ENCODE measurements around the gene GPRIN2.
"Not testable (repeated sequence)": the region's sequence is repeated elsewhere in the genome, so short reads cannot be mapped to it uniquely, and the experiment has no call there.

GPRIN2 gene

DNA sequence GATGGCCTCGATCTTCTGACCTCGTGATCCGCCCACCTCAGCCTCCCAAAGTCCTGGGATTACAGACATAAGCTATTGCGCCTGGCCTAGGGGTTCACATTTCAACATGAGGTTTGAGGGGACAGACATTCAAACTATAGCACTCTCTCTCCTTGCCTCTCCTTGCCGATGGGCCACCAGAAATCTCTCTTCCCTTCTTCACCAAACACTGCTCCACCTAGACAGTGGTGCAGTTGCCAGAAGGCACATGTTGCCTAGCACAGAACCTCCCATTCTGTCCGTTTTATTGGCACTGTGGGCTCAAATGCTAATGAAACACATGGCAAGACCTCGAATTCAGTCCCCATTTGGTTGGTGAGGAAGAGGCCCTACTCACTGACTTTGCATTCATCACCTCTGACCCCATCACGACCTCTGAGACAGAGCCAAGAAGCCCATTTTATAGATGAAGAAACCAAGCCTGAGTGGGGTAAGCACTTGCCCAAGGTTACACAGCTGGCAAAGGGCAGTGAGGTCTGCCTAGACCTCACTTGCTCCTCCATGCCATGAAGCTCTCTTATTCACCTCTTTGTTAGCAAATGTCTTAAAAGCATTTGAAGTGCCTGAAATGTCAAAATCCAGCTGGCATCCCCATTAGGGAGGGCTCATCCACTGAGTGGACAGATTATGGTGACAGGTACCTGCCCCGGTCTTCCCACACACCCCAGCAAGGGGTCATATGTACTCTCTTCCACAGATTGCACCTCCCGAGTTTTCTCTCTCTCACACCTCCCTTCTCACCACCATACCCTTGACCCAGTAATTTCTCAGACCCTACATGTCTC is 34.0 kb downstream of the GPRIN2 start:
- TF ChIP-seq TAF1 (IDR thresholded peaks at IDR 0.05; ENCODE audit: borderline replicate concordance, low read depth, low read length) = no peak
- no peak for TF ChIP-seq POLR2AphosphoS5 (IDR thresholded peaks at IDR 0.05; ENCODE audit: low read depth, low read length)
- no peak for TF ChIP-seq POLR2A (IDR thresholded peaks at IDR 0.05; ENCODE audit: low read depth, low read length)
- FAIRE-seq (no peak), DNase-seq (ENCODE audit: insufficient read length) (no peak)

DNA sequence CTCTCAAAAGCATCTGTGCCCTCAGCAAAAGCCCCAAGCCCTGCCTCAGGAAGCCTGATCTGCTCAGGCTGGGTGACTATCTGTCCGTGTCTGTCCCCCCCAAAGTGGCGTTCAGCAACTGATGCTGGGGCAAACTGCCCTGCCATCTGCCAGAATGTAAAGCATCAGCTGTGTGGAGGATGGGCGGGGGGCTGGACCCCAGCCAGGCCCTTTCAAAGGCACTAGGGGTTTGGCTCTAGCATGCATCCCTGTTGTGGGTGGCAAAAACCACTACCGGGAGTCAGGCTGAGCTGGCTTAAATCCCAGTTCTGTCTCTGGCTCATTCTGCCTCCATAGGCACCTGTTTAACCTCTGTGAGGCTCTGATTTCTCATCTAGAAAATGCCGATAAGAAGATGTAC is 35.5 kb downstream of the GPRIN2 start:
- TF ChIP-seq POLR2AphosphoS5 (IDR thresholded peaks at IDR 0.05; ENCODE audit: low read depth, low read length) (no peak), TAF1 (IDR thresholded peaks at IDR 0.05; ENCODE audit: borderline replicate concordance, low read depth, low read length) (no peak), POLR2A (IDR thresholded peaks at IDR 0.05; ENCODE audit: low read depth, low read length) (no peak)
- no peak for FAIRE-seq

DNA sequence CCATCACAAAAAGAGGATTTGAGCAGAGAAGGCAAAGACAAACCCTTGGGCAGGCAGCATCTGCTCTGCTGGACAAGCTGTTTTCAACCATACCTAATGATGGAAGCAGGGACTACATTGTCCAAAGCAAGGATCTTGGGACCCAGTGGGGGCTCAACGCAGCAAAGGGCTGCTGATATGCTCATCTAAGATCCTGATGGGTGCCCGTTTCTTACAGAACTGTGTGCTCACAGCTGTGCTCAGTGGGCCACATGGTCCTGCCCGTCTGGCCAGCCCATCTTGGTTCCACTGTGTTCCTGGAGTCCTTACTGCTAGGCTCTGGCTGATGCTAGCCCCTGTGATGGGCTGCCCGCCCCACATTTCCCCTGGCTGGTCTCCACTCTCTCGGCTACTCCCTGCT is 36.1 kb downstream of the GPRIN2 start:
- DNase-seq (ENCODE audit: insufficient read length) = no peak
- TF ChIP-seq POLR2A (IDR thresholded peaks at IDR 0.05; ENCODE audit: low read depth, low read length) (no peak), TAF1 (IDR thresholded peaks at IDR 0.05; ENCODE audit: borderline replicate concordance, low read depth, low read length) (peak; percentile 34; the same call in 1 of the 2 replicates), POLR2AphosphoS5 (IDR thresholded peaks at IDR 0.05; ENCODE audit: low read depth, low read length) (no peak)
- no peak for FAIRE-seq

More for the DNA sequence above, 35.5 kb downstream of the GPRIN2 start:
- no peak for DNase-seq (ENCODE audit: insufficient read length)

- FAIRE-seq = no peak
- no peak for DNase-seq (ENCODE audit: insufficient read length)
- no peak for TF ChIP-seq TAF1 (IDR thresholded peaks at IDR 0.05; ENCODE audit: borderline replicate concordance, low read depth, low read length)
- TF ChIP-seq POLR2AphosphoS5 (IDR thresholded peaks at IDR 0.05; ENCODE audit: low read depth, low read length) = no peak
- no peak for TF ChIP-seq POLR2A (IDR thresholded peaks at IDR 0.05; ENCODE audit: low read depth, low read length)
These were observed 38.3 kb downstream of the GPRIN2 start for GRCh38 chr10:46518028-46518725.

DNA sequence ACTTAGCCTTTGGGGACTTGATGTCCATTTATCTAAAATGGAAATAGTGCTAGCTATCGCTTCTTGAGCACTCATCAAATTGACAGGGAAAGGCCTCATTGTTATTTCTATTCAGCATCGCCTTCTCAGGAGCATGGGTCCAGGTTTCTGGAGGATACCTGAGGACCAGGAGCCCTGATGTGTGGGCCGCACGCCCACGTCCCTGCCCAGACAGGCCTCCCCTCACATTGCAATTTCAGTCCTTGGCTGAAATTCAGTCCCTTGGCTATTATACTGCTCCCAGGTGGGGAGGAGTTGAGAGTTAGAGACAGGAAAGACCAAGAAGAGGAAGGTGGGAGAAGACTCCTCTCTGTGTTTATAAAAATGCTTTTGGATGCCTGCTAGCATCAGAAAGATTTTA is 38.9 kb downstream of the GPRIN2 start:
- TF ChIP-seq POLR2A (IDR thresholded peaks at IDR 0.05; ENCODE audit: low read depth, low read length) (no peak), POLR2AphosphoS5 (IDR thresholded peaks at IDR 0.05; ENCODE audit: low read depth, low read length) (no peak), TAF1 (IDR thresholded peaks at IDR 0.05; ENCODE audit: borderline replicate concordance, low read depth, low read length) (no peak)
- FAIRE-seq = no peak
- DNase-seq (ENCODE audit: insufficient read length) = no peak

DNA sequence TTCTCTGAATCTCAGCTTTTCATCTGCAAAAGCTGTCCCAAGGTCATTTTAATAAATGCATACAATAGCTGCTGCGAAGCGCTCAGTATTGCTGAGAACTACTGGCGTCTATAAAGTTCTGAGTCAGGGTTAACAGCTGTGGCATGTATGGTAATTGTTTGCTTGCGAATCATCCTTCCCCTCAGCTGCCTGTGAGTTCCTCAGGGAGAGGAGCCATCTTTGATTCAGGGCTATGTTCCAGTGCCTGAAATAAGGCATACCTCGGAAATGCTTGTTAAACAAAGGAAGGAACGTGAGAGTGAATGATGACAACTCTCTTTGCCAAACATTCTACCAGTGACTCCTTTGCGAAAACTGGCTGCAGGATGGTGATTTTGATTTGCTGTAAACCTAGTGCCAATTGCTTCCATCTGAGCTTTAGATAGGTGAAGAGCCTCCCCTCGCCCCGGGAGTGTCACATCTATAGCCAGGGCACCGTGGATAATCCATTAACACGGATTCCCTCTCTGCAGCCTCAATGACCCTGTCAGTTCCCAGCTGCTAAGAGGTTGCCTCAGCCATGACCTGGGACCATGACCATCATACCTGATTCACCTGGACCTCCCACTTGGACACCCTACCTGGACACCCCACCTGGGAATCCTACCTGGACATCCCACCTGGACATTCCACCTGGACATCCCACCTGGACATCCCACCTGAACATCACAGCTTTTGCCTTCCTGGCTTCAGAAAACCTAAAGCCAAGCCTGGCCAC is 39.6 kb downstream of the GPRIN2 start:
- no peak for FAIRE-seq
- DNase-seq (ENCODE audit: insufficient read length) = no peak

DNA sequence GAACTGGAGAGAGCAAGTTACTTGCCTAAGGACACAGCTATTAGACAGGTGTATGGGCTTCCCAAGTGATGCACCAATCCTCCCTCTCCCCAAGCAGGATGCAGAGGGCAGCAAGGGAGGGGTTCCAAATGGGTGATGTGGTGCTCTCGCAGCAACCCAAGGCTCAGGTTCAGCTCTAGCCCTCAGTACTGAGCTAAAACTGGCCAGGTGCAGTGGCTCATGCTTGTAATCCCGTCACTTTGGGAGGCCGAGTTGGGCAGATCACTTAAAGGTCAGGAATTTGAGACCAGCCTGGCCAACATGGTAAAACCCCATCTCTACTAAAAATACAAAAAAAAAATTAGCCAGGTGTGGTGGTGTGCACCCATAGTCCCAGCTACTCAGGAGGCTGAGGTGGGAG is 40.7 kb downstream of the GPRIN2 start:
- no peak for TF ChIP-seq POLR2AphosphoS5 (IDR thresholded peaks at IDR 0.05; ENCODE audit: low read depth, low read length)
- TF ChIP-seq TAF1 (IDR thresholded peaks at IDR 0.05; ENCODE audit: borderline replicate concordance, low read depth, low read length) = no peak
- no peak for TF ChIP-seq POLR2A (IDR thresholded peaks at IDR 0.05; ENCODE audit: low read depth, low read length)
- FAIRE-seq = no peak
- DNase-seq (ENCODE audit: insufficient read length) = no peak

More for the DNA sequence above, 39.6 kb downstream of the GPRIN2 start:
- TF ChIP-seq POLR2AphosphoS5 (IDR thresholded peaks at IDR 0.05; ENCODE audit: low read depth, low read length) = no peak
- no peak for TF ChIP-seq TAF1 (IDR thresholded peaks at IDR 0.05; ENCODE audit: borderline replicate concordance, low read depth, low read length)
- TF ChIP-seq POLR2A (IDR thresholded peaks at IDR 0.05; ENCODE audit: low read depth, low read length) = no peak

DNA sequence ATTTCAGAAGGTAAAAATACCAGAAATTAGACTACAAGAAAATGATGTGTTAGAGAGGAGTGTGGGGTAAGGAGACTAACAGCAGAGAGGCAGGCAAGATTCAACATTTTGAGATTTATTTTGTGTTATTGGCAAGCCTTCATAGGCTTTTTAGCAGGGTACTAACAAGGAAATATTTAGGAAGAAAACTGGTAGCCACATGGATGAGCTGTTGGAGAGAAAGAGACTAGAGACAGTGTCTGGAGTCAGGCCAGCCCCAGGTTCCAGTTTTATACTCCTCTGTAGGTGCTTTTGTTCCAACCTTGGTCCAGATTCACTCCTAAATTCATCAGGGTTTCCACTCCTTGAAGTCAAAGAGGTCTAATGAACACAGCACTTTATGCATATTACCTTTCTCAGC is 41.1 kb downstream of the GPRIN2 start:
- FAIRE-seq (no peak), DNase-seq (ENCODE audit: insufficient read length) (no peak)
- TF ChIP-seq POLR2A (IDR thresholded peaks at IDR 0.05; ENCODE audit: low read depth, low read length) = no peak

DNA sequence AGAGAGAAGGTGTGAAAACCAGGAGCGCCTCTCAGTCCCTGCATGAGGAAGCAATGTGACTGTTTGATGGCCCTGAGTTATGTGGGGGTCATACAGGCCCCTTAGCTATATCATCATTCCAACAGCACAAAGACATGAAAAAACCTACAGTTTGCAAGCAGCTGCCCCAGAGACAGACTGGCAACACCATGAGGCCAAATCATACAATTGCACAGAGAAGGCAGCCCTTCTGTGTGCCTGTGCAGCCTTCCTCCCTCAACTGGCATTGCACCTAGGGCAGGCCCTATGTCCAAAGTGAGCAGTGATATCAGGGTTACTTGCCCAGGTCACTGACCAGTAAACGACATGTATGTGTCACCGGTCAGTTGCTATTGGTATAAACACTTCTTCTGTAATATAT is 41.6 kb downstream of the GPRIN2 start:
- TF ChIP-seq POLR2A (IDR thresholded peaks at IDR 0.05; ENCODE audit: low read depth, low read length) = no peak
- TF ChIP-seq TAF1 (IDR thresholded peaks at IDR 0.05; ENCODE audit: borderline replicate concordance, low read depth, low read length) = no peak
- TF ChIP-seq POLR2AphosphoS5 (IDR thresholded peaks at IDR 0.05; ENCODE audit: low read depth, low read length) = no peak
- FAIRE-seq (no peak), DNase-seq (ENCODE audit: insufficient read length) (no peak)

DNA sequence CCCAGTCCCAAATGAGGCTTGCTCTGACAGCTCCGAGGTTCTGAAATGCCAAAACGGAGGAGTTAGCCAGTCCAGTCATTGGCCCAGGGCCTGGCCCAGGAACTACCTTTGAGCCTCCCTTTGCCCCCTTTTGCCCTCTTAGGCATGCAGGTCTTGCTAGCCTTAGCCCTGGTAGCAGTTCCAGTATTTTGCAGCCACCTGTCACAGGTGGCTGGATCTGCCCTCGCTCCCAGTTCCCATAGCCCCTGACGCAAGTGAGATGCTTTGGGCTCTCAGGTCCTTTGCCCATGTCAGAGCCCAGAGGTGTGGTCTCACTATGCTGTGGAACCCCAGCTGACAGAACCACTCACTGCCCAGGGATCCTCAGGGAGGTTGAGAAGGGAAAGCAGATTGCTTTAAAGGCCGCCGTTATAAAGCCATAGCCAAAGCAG is 42.0 kb downstream of the GPRIN2 start:
- TF ChIP-seq POLR2AphosphoS5 (IDR thresholded peaks at IDR 0.05; ENCODE audit: low read depth, low read length) = no peak
- no peak for TF ChIP-seq POLR2A (IDR thresholded peaks at IDR 0.05; ENCODE audit: low read depth, low read length)
- TF ChIP-seq TAF1 (IDR thresholded peaks at IDR 0.05; ENCODE audit: borderline replicate concordance, low read depth, low read length) = no peak
- FAIRE-seq (no peak), DNase-seq (ENCODE audit: insufficient read length) (no peak)

GRCh38 chr10:46513333-46513732 is 43.1 kb downstream of the GPRIN2 start:
- not testable (repeated sequence) for FAIRE-seq; DNase-seq (ENCODE audit: insufficient read length)

- DNase-seq (ENCODE audit: insufficient read length); FAIRE-seq: not testable (repeated sequence)
These were observed 43.7 kb downstream of the GPRIN2 start for GRCh38 chr10:46512725-46513124.

GRCh38 chr10:46512002-46512401 is 44.5 kb downstream of the GPRIN2 start:
- not testable (repeated sequence) for FAIRE-seq; DNase-seq (ENCODE audit: insufficient read length)
